DOHH2 (cell line): Measurements from ENCODE around the gene KRR1.

Source experiments
- H3F3A ChIP-seq: fragments of 200-600 bp; sonication (generic), shearing (Covaris generic); 2 replicates; pipeline ENCODE4 v1.6.0; 2016; ENCODE audit warnings: antibody characterized with exemption, mild to moderate bottlenecking; ENCODE audit not compliant: control insufficient read depth, insufficient read depth
- H3K27ac ChIP-seq: fragments of 200-600 bp; sonication (generic); 2 replicates; pipeline ENCODE4 v1.5.1; 2014; ENCODE audit warnings: low read depth, mild to moderate bottlenecking, low read length, moderate library complexity
- H3K27me3 ChIP-seq: fragments of 200-600 bp; sonication (generic); 2 replicates; pipeline ENCODE4 v1.6.1; 2014; ENCODE audit warnings: mild to moderate bottlenecking, low read length, mixed read lengths; ENCODE audit not compliant: control insufficient read depth
- H3K36me3 ChIP-seq: fragments of 200-600 bp; sonication (generic); 2 replicates; pipeline ENCODE4 v1.6.1; 2014; ENCODE audit warnings: mild to moderate bottlenecking, low read length, moderate library complexity, mixed read lengths; ENCODE audit not compliant: control insufficient read depth
- H3K4me1 ChIP-seq: fragments of 200-600 bp; sonication (generic); 2 replicates; pipeline ENCODE4 v1.6.1; 2014; ENCODE audit warnings: mild to moderate bottlenecking, low read length, mixed read lengths; ENCODE audit not compliant: control insufficient read depth
- H3K4me2 ChIP-seq: fragments of 200-600 bp; sonication (generic); 2 replicates; pipeline ENCODE4 v1.6.0; 2014; ENCODE audit warnings: mild to moderate bottlenecking, low read length, moderate library complexity
- H3K4me3 ChIP-seq: fragments of 200-600 bp; sonication (generic); 2 replicates; pipeline ENCODE4 v1.5.1; 2014; ENCODE audit warnings: mild to moderate bottlenecking, low read length, mixed read lengths
- H3K79me2 ChIP-seq: fragments of 200-600 bp; sonication (generic); 2 replicates; pipeline ENCODE4 v1.6.1; 2014; ENCODE audit warnings: mild to moderate bottlenecking, low read length, mixed read lengths; ENCODE audit not compliant: control insufficient read depth
- H3K9me2 ChIP-seq: fragments of 200-600 bp; sonication (generic); replicated peaks from 2 replicates; pipeline ENCODE4 v1.6.1; 2014; ENCODE audit warnings: mild to moderate bottlenecking, low read length, mixed read lengths; ENCODE audit not compliant: control insufficient read depth
- H3K9me3 ChIP-seq: fragments of 200-600 bp; sonication (generic); 2 replicates; pipeline ENCODE4 v1.6.1; 2014; ENCODE audit warnings: antibody characterized with exemption, low read length, mixed read lengths; ENCODE audit not compliant: control insufficient read depth, insufficient read depth
- H4K20me1 ChIP-seq: fragments of 200-600 bp; sonication (generic); 2 replicates; pipeline ENCODE4 v1.6.0; 2014; ENCODE audit warnings: low read depth, mild to moderate bottlenecking, antibody characterized with exemption, low read length, moderate library complexity; ENCODE audit not compliant: control insufficient read depth, insufficient read depth
- EZH2phosphoT487 ChIP-seq: fragments of 200-600 bp; sonication (generic); IDR thresholded peaks from 2 replicates; pipeline ENCODE4 v1.6.1; 2017; ENCODE audit warnings: borderline replicate concordance, mild to moderate bottlenecking, antibody characterized with exemption, low read length, moderate library complexity, mixed read lengths
- TF ChIP-seq, protein P1 (sequence below): fragments of 200-600 bp; sonication (generic); IDR thresholded peaks from one replicate; pipeline ENCODE4 v1.5.1; 2014; ENCODE audit warnings: antibody characterized with exemption, mild to moderate bottlenecking, low read depth, low read length; ENCODE audit not compliant: poor library complexity, severe bottlenecking

Gene KRR1

DNA sequence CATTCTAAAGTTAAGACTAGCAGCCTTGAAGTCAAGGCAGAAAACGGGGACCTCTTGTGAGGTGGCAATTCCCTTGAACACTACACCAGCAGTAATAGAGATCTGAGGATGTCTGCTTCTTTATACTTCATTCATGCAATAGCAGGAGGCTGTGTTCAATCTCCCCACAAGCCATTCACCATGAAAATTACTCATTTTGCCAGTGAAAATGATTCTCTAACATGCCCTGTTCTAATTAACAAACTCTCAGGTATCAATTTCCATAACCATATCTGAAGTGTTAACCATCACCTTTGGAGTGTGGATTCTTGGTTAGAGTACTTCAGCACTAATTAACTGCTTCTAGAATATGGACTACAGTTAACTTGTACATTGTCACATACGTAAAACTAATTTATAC lies 34.3 kb downstream of the KRR1 start:
- Histone ChIP-seq H3K27ac (no peak overlapping the region), H3K27me3 (no peaks in the 10 kb centered on the region), H3K4me1 (peaks cover 72% of the 10 kb centered on the region), H3K9me2 (no peaks in the 10 kb centered on the region), H3F3A (peaks cover 16% of the 10 kb centered on the region), H4K20me1 (no peaks in the 10 kb centered on the region), H3K4me2 (no peak overlapping the region), H3K9me3 (no peaks in the 10 kb centered on the region), H3K36me3 (peaks cover 8% of the 10 kb centered on the region), H3K79me2 (peaks cover 14% of the 10 kb centered on the region), H3K4me3 (no peak overlapping the region)
- TF ChIP-seq, protein P1, sequence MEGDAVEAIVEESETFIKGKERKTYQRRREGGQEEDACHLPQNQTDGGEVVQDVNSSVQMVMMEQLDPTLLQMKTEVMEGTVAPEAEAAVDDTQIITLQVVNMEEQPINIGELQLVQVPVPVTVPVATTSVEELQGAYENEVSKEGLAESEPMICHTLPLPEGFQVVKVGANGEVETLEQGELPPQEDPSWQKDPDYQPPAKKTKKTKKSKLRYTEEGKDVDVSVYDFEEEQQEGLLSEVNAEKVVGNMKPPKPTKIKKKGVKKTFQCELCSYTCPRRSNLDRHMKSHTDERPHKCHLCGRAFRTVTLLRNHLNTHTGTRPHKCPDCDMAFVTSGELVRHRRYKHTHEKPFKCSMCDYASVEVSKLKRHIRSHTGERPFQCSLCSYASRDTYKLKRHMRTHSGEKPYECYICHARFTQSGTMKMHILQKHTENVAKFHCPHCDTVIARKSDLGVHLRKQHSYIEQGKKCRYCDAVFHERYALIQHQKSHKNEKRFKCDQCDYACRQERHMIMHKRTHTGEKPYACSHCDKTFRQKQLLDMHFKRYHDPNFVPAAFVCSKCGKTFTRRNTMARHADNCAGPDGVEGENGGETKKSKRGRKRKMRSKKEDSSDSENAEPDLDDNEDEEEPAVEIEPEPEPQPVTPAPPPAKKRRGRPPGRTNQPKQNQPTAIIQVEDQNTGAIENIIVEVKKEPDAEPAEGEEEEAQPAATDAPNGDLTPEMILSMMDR: no peak
- TF ChIP-seq EZH2phosphoT487: no peak

DNA sequence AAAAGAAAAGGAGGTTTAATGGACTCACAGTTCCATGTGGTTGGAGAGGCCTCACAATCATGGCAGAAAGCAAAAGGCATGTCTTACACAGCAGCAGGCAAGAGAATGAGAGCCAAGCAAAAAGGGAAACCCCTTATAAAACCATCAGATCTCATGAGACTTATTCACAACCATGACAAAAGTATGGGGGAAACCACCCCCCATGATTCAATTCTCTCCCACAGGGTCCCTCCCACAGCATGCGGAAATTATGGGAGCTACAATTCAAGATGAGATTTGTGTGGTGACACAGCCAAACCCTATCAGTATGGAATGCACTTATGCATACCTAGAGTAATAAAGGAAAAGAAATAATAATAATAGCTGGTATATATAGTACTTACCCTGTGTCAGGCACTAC lies 35.3 kb downstream of the KRR1 start:
- Histone ChIP-seq H4K20me1 (no peaks in the 10 kb centered on the region), H3F3A (peaks cover 19% of the 10 kb centered on the region), H3K36me3 (no peaks in the 10 kb centered on the region; the same call in 1 of the 2 replicates), H3K9me2 (no peaks in the 10 kb centered on the region), H3K9me3 (no peaks in the 10 kb centered on the region), H3K4me3 (no peak overlapping the region), H3K4me2 (no peak overlapping the region), H3K27me3 (no peaks in the 10 kb centered on the region), H3K4me1 (peaks cover 75% of the 10 kb centered on the region), H3K79me2 (peaks cover 4% of the 10 kb centered on the region), H3K27ac (no peak overlapping the region)
- TF ChIP-seq, protein P1: no peak
- TF ChIP-seq EZH2phosphoT487: no peak

DNA sequence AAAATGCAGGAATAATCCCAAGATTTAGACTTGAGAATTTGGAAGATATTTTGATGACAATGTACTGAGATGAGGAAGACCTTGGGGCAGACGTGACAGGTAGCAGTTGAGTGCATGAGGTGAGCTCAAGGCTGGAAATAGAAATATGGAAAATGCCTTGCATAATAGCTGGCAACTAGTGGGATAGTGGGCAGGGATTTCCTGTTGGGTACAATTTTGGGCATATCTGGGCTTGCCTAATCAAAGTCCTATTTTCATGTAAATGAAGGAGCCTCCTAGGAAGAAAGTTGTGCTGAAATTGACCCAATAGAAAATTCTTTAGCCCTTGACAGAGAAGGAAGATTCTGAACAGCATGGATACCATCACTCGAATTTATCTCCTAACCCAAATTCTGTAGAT lies 37.3 kb downstream of the KRR1 start:
- Histone ChIP-seq H3K27ac (no peak overlapping the region), H4K20me1 (no peaks in the 10 kb centered on the region), H3F3A (peaks cover 10% of the 10 kb centered on the region; the same call in 1 of the 2 replicates), H3K79me2 (no peaks in the 10 kb centered on the region), H3K9me2 (no peaks in the 10 kb centered on the region), H3K4me2 (no peak overlapping the region), H3K27me3 (no peaks in the 10 kb centered on the region), H3K36me3 (no peaks in the 10 kb centered on the region), H3K9me3 (no peaks in the 10 kb centered on the region), H3K4me3 (no peak overlapping the region), H3K4me1 (peaks cover 67% of the 10 kb centered on the region)
- TF ChIP-seq EZH2phosphoT487: no peak
- TF ChIP-seq, protein P1: no peak
